Measurements from ENCODE around the gene APLP2.
"Not testable (repeated sequence)": the region's sequence is repeated elsewhere in the genome, so short reads cannot be mapped to it uniquely, and the experiment has no call there.

Gene APLP2

GRCh38 chr11:130061017-130061416 is 8.7 kb upstream of the APLP2 start:
- DNase-seq: no peak

GRCh38 chr11:130062026-130062425 is 7.7 kb upstream of the APLP2 start:
- DNase-seq: no peak

GRCh38 chr11:130063451-130063850 is 6.2 kb upstream of the APLP2 start:
- no peak for DNase-seq

- DNase-seq: no peak
Measured at GRCh38 chr11:130064596-130064995, 5.1 kb upstream of the APLP2 start.

GRCh38 chr11:130066338-130066737 is 3.4 kb upstream of the APLP2 start:
- DNase-seq: no peak

- DNase-seq: no peak
Measured at GRCh38 chr11:130068546-130068985, 1.1 kb upstream of the APLP2 start.

GRCh38 chr11:130068986-130069658 is 572 bp upstream of the APLP2 start:
- DNase-seq: peak; percentile 95

- peak; percentile 47 for DNase-seq
Measured at GRCh38 chr11:130070109-130070845, 583 bp downstream of the APLP2 start.

GRCh38 chr11:130070846-130071200 is 1.1 kb downstream of the APLP2 start:
- DNase-seq: peak; percentile 36

GRCh38 chr11:130071211-130071712 is 1.6 kb downstream of the APLP2 start:
- DNase-seq: peak; percentile 44

GRCh38 chr11:130074736-130075135 is 5.0 kb downstream of the APLP2 start:
- no peak for DNase-seq

GRCh38 chr11:130076778-130077481 is 7.2 kb downstream of the APLP2 start:
- no peak for DNase-seq

- no peak for DNase-seq
Measured at GRCh38 chr11:130077671-130078070, 8.0 kb downstream of the APLP2 start.

GRCh38 chr11:130078080-130078479 is 8.4 kb downstream of the APLP2 start:
- DNase-seq: no peak

- no peak for DNase-seq
Measured at GRCh38 chr11:130085671-130086290, 16.1 kb downstream of the APLP2 start.

GRCh38 chr11:130086669-130087068 is 17.0 kb downstream of the APLP2 start:
- no peak for DNase-seq

- no peak for DNase-seq
Measured at GRCh38 chr11:130087294-130087926, 17.7 kb downstream of the APLP2 start.

GRCh38 chr11:130088217-130088616 is 18.5 kb downstream of the APLP2 start:
- peak; percentile 26 for DNase-seq

GRCh38 chr11:130088919-130089673 is 19.4 kb downstream of the APLP2 start:
- no peak for DNase-seq

- DNase-seq: peak; percentile 38
Measured at GRCh38 chr11:130089674-130090073, 20.0 kb downstream of the APLP2 start.

GRCh38 chr11:130090517-130090916 is 20.8 kb downstream of the APLP2 start:
- not testable (repeated sequence) for DNase-seq

- not testable (repeated sequence) for DNase-seq
Measured at GRCh38 chr11:130091169-130091568, 21.5 kb downstream of the APLP2 start.
